H9 (cell line): ENCODE measurements around the gene GSK3A. TPM values are rescaled to one million over a fixed set of nuclear protein-coding genes. Genes with fewer than 3 reads are reported as not detected.

Source experiments
- DNase-seq: peaks from one replicate; pipeline ENCODE4 v3.0.0-alpha.2; 2017
- H2AFZ ChIP-seq: one replicate; pipeline ENCODE4 v1.6.1; 2013; ENCODE audit warnings: mild to moderate bottlenecking, low read length, control low read depth, moderate library complexity
- H2AK5ac ChIP-seq: 2 replicates; pipeline ENCODE4 v1.6.1; 2013; ENCODE audit warnings: low read length, control low read depth, mixed read lengths; ENCODE audit not compliant: insufficient read length
- H2BK120ac ChIP-seq: one replicate; pipeline ENCODE4 v1.6.1; 2013; ENCODE audit warnings: low read depth, mild to moderate bottlenecking, low read length, control low read depth, inconsistent platforms; ENCODE audit not compliant: poor library complexity, severe bottlenecking
- H2BK12ac ChIP-seq: 2 replicates; pipeline ENCODE4 v1.6.1; 2013; ENCODE audit warnings: low read length, control low read depth, mixed read lengths, low read depth; ENCODE audit not compliant: insufficient read length
- H2BK15ac ChIP-seq: 2 replicates; pipeline ENCODE4 v1.6.1; 2013; ENCODE audit warnings: low read depth, low read length, control low read depth
- H2BK20ac ChIP-seq: one replicate; pipeline ENCODE4 v1.6.1; 2013; ENCODE audit warnings: low read depth, mild to moderate bottlenecking, low read length, control low read depth, inconsistent platforms; ENCODE audit not compliant: poor library complexity, severe bottlenecking
- H2BK5ac ChIP-seq: 2 replicates; pipeline ENCODE4 v1.6.1; 2013; ENCODE audit warnings: low read length, control low read depth, mixed read lengths; ENCODE audit not compliant: insufficient read length
- H3K14ac ChIP-seq: 2 replicates; pipeline ENCODE4 v1.6.1; 2013; ENCODE audit warnings: low read length, control low read depth; ENCODE audit not compliant: insufficient read depth
- H3K18ac ChIP-seq: 2 replicates; pipeline ENCODE4 v1.6.1; 2013; ENCODE audit warnings: low read depth, mild to moderate bottlenecking, mixed read lengths, low read length, control low read depth; ENCODE audit not compliant: insufficient read length
- H3K23ac ChIP-seq: 2 replicates; pipeline ENCODE4 v1.6.1; 2013; ENCODE audit warnings: low read length, control low read depth, mixed read lengths, low read depth; ENCODE audit not compliant: insufficient read length
- H3K23me2 ChIP-seq: 2 replicates; pipeline ENCODE4 v1.6.1; 2013; ENCODE audit warnings: low read depth, mild to moderate bottlenecking, mixed read lengths, low read length, control low read depth; ENCODE audit not compliant: insufficient read length, poor library complexity, severe bottlenecking
- H3K27ac ChIP-seq: 2 replicates; pipeline ENCODE4 v1.5.1; 2013; ENCODE audit warnings: low read length, control low read depth, mixed read lengths, low read depth; ENCODE audit not compliant: insufficient read length
- H3K27me3 ChIP-seq: 2 replicates; pipeline ENCODE4 v1.6.1; 2013; ENCODE audit warnings: low read length, control low read depth, inconsistent platforms; ENCODE audit not compliant: insufficient read depth
- H3K4ac ChIP-seq: 2 replicates; pipeline ENCODE4 v1.6.1; 2013; ENCODE audit warnings: low read depth, mild to moderate bottlenecking, control low read depth, inconsistent platforms, low read length, moderate library complexity
- H3K4me1 ChIP-seq: 2 replicates; pipeline ENCODE4 v1.6.1; 2013; ENCODE audit warnings: low read length, control low read depth, inconsistent platforms; ENCODE audit not compliant: insufficient read depth
- H3K4me2 ChIP-seq: 2 replicates; pipeline ENCODE4 v1.6.1; 2013; ENCODE audit warnings: low read length, control low read depth, mixed read lengths; ENCODE audit not compliant: insufficient read length, insufficient read depth
- H3K56ac ChIP-seq: 2 replicates; pipeline ENCODE4 v1.6.1; 2013; ENCODE audit warnings: low read depth, mild to moderate bottlenecking, mixed read lengths, low read length, control low read depth; ENCODE audit not compliant: insufficient read length
- H3K79me1 ChIP-seq: 2 replicates; pipeline ENCODE4 v1.6.1; 2013; ENCODE audit warnings: low read depth, mild to moderate bottlenecking, moderate library complexity, low read length, control low read depth, inconsistent platforms; ENCODE audit not compliant: insufficient read depth, poor library complexity, severe bottlenecking
- H3K79me2 ChIP-seq: 2 replicates; pipeline ENCODE4 v1.6.1; 2013; ENCODE audit warnings: low read length, control low read depth, inconsistent platforms; ENCODE audit not compliant: insufficient read depth
- H3K9ac ChIP-seq: 2 replicates; pipeline ENCODE4 v1.6.1; 2013; ENCODE audit warnings: low read length, control low read depth, mixed read lengths; ENCODE audit not compliant: insufficient read length; ENCODE audit errors: extremely low read depth
- H3K9me3 ChIP-seq: one replicate; pipeline ENCODE4 v1.6.1; 2013; ENCODE audit warnings: low read depth, low read length, inconsistent platforms; ENCODE audit not compliant: control insufficient read depth
- H3T11ph ChIP-seq: one replicate; pipeline ENCODE4 v1.6.1; 2013; ENCODE audit warnings: mild to moderate bottlenecking, low read length, control low read depth, inconsistent platforms
- H4K20me1 ChIP-seq: one replicate; pipeline ENCODE4 v1.6.1; 2013; ENCODE audit not compliant: control insufficient read depth, insufficient read length, insufficient read depth
- H4K5ac ChIP-seq: 2 replicates; pipeline ENCODE4 v1.6.1; 2013; ENCODE audit warnings: low read depth, mild to moderate bottlenecking, mixed read lengths, low read length, control low read depth; ENCODE audit not compliant: insufficient read length
- H4K8ac ChIP-seq: replicated peaks from 2 replicates; pipeline ENCODE4 v1.6.1; 2013; ENCODE audit warnings: low read length, control low read depth, mixed read lengths, low read depth; ENCODE audit not compliant: insufficient read length
- H4K91ac ChIP-seq: 2 replicates; pipeline ENCODE4 v1.6.1; 2013; ENCODE audit warnings: low read depth, mild to moderate bottlenecking, moderate library complexity, mixed read lengths, low read length, control low read depth; ENCODE audit not compliant: insufficient read length
- H3K27ac Mint-ChIP-seq, 3 experiments: 2 replicates in 2 of 3; 3 replicates in 1 of 3; pipeline ENCODE4 v1.8.0; 2020 to 2021; ENCODE audit warnings: mixed read lengths in 3 of 3, mild to moderate bottlenecking in 1 of 3, moderate library complexity in 1 of 3
- H3K27me3 Mint-ChIP-seq: 2 replicates; pipeline ENCODE4 v1.8.0; 2021; ENCODE audit warnings: low read depth, mild to moderate bottlenecking, moderate library complexity, mixed read lengths
- H3K36me3 Mint-ChIP-seq, 3 experiments: 2 replicates in 2 of 3; 3 replicates in 1 of 3; pipeline ENCODE4 v1.8.0; 2020 to 2021; ENCODE audit warnings: low read depth in 3 of 3, mixed read lengths in 3 of 3; ENCODE audit not compliant: insufficient read depth in 1 of 3
- H3K4me1 Mint-ChIP-seq, 2 experiments: 2 replicates each; pipeline ENCODE4 v1.8.0; 2020; ENCODE audit warnings: mixed read lengths in 2 of 2
- H3K4me3 Mint-ChIP-seq, 2 experiments: 2 replicates in 1 of 2; 3 replicates in 1 of 2; pipeline ENCODE4 v1.8.0; 2020 to 2021; ENCODE audit warnings: mild to moderate bottlenecking in 2 of 2, mixed read lengths in 2 of 2, moderate library complexity in 1 of 2
- H3K9me3 Mint-ChIP-seq, 2 experiments: 2 replicates in 1 of 2; 3 replicates in 1 of 2; pipeline ENCODE4 v1.8.0; 2020; ENCODE audit warnings: mild to moderate bottlenecking in 2 of 2, mixed read lengths in 2 of 2, moderate library complexity in 1 of 2
- WGBS: extraction: QIAGEN DNeasy Blood & Tissue Kit; methylation state at CpG from one replicate; pipeline ENCODE4 v1.1.7; 2013; ENCODE audit warnings: missing lambda C conversion rate, low lambda C conversion rate, mixed read lengths; ENCODE audit not compliant: insufficient read length; ENCODE audit errors: extremely low coverage; 5-methylcytosine and 5-hydroxymethylcytosine counted together
- total RNA-seq: library from RNA; stranded (reverse); gene quantifications from 2 replicates; pipeline ENCODE4 v1.2.1, GENCODE V29; 2021
- TF ChIP-seq, protein P1 (sequence below): fragments of 200-600 bp; sonication (generic); conservative IDR thresholded peaks from 3 replicates; pipeline ENCODE4 v1.8.0; 2021; ENCODE audit warnings: antibody characterized with exemption, mild to moderate bottlenecking

GSK3A gene
- total RNA-seq, 1 experiment from 2014 or later, result 52.4 TPM

DNA sequence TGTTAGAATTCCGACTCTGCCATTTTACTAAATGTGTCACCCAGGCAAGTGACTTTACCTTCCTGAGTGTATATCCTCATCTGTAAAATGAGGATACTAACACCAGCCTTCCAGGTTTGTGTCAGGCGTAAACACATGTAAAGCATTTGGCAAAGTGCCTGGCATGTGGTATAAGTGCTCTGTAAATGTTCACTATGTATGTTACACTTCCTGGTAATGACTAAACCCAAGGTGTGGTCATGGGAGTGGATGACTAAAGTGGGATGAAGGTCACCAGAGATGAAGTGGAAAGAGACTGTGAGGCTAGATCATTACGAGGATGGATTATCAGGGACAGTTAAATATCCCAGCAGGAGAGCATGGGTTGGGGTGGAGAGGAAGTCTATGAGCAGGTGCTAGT is 50.5 kb downstream of the GSK3A start:
- no peak overlapping the region for H4K5ac ChIP-seq
- no peak overlapping the region for H3K9ac ChIP-seq
- H3K4me1 ChIP-seq, result no peaks in the 10 kb centered on the region; the same call in 1 of the 2 replicates
- H3K27ac Mint-ChIP-seq, result no peak overlapping the region
- H3K27me3 ChIP-seq, result no peaks in the 10 kb centered on the region
- peaks cover 4 to 8% of the 10 kb centered on the region in 2 experiments; a peak in 3 of 4 replicates for H3K4me1 Mint-ChIP-seq
- no peak overlapping the region for H3K4me2 ChIP-seq
- H3K18ac ChIP-seq, result no peak overlapping the region
- no peak overlapping the region for H4K91ac ChIP-seq
- no peak overlapping the region for H3K4ac ChIP-seq
- H2BK120ac ChIP-seq, result no peak overlapping the region
- H3T11ph ChIP-seq, result no peak overlapping the region
- H3K56ac ChIP-seq, result no peak overlapping the region
- no peak overlapping the region for H2BK12ac ChIP-seq
- H4K8ac ChIP-seq, result no peak overlapping the region
- H3K36me3 Mint-ChIP-seq, result peaks cover 5 to 17% (median 15%) of the 10 kb centered on the region in 3 experiments; a peak in 6 of 7 replicates
- no peak for DNase-seq
- H2AFZ ChIP-seq, result no peak overlapping the region
- no peak overlapping the region for H3K14ac ChIP-seq
- no peaks in the 10 kb centered on the region for H3K79me2 ChIP-seq
- H2BK15ac ChIP-seq, result no peak overlapping the region
- H2BK20ac ChIP-seq, result no peak overlapping the region
- no peak overlapping the region for H3K4me3 Mint-ChIP-seq
- no CpG with 5 or more reads among the region's 3 CpGs for WGBS
- TF ChIP-seq, protein P1, sequence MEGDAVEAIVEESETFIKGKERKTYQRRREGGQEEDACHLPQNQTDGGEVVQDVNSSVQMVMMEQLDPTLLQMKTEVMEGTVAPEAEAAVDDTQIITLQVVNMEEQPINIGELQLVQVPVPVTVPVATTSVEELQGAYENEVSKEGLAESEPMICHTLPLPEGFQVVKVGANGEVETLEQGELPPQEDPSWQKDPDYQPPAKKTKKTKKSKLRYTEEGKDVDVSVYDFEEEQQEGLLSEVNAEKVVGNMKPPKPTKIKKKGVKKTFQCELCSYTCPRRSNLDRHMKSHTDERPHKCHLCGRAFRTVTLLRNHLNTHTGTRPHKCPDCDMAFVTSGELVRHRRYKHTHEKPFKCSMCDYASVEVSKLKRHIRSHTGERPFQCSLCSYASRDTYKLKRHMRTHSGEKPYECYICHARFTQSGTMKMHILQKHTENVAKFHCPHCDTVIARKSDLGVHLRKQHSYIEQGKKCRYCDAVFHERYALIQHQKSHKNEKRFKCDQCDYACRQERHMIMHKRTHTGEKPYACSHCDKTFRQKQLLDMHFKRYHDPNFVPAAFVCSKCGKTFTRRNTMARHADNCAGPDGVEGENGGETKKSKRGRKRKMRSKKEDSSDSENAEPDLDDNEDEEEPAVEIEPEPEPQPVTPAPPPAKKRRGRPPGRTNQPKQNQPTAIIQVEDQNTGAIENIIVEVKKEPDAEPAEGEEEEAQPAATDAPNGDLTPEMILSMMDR, result no peak
- H3K27me3 Mint-ChIP-seq, result peaks cover 35% of the 10 kb centered on the region
- peaks cover 6 to 8% of the 10 kb centered on the region in 2 experiments; a peak in 4 of 5 replicates for H3K9me3 Mint-ChIP-seq
- no peak overlapping the region for H3K27ac ChIP-seq
- H3K23me2 ChIP-seq, result no peaks in the 10 kb centered on the region
- no peak overlapping the region for H2BK5ac ChIP-seq
- no peak overlapping the region for H2AK5ac ChIP-seq
- no peak overlapping the region for H3K23ac ChIP-seq
- no peaks in the 10 kb centered on the region for H4K20me1 ChIP-seq
- no peaks in the 10 kb centered on the region for H3K9me3 ChIP-seq
- H3K79me1 ChIP-seq, result no peaks in the 10 kb centered on the region
